K562 (cell line): ENCODE results near the gene MIDN. TPM values are rescaled to one million over a fixed set of nuclear protein-coding genes. Genes with fewer than 3 reads are reported as not detected.

Source experiments
- ATAC-seq: fragments of 200-7000 bp; cut with Tn5 transposase; 3 replicates; pipeline ENCODE4 v1.9.1; 2020; ENCODE audit warnings: moderate library complexity
- BruUV-seq: library from RNA; stranded (reverse); fragments of 400-500 nt; replicated peaks from 2 replicates; lab custom pipeline; 2021; lab: Mats Ljungman, UMichigan
- CTCF ChIA-PET: fragments of 300-600 bp; formaldehyde crosslinking; extraction: SDS; loops from one replicate; lab custom pipeline; 2021; ENCODE audit warnings: low intra/inter-chr PET ratio; lab: Yijun Ruan, JAX
- POLR2A ChIA-PET: fragments of 300-600, 350-650 bp; sonication (Branson Sonifier 250); formaldehyde crosslinking; extraction: SDS; loops from one replicate; lab custom pipeline; 2021; ENCODE audit warnings: antibody characterized with exemption, inconsistent platforms; lab: Yijun Ruan, JAX
- DNase-seq, 4 experiments: peaks; one replicate each; pipeline versions ENCODE4 v3.0.0 to v3.0.0-alpha.2; 2011 to 2018; ENCODE audit warnings: low spot score in 3 of 4, mixed read lengths in 3 of 4; ENCODE audit errors: extremely low read depth in 1 of 4
- FAIRE-seq: peaks from 2 replicates; lab custom pipeline; 2011; peaks lifted over from hg19 to GRCh38; lab: Jason Lieb, UNC
- H2AFZ ChIP-seq: 2 replicates; pipeline ENCODE4 v1.6.0; 2011; ENCODE audit warnings: low read depth, low read length, control low read depth, inconsistent platforms
- H3K27ac ChIP-seq: fragments of 200-600 bp; 3 replicates; pipeline ENCODE4 v1.8.0; 2011; ENCODE audit warnings: low read depth, mild to moderate bottlenecking, control low read depth, inconsistent platforms, low read length, moderate library complexity, mixed read lengths; ENCODE audit errors: extremely low read depth
- H3K27me3 ChIP-seq, 2 experiments: fragments of 300-600 bp in 1 of 2; 2 replicates in 1 of 2; 3 replicates in 1 of 2; pipeline versions ENCODE4 v1.6.0 to v1.8.0; 2011; ENCODE audit warnings: inconsistent platforms in 2 of 2, low read length in 2 of 2, mild to moderate bottlenecking in 1 of 2, mixed read lengths in 1 of 2, moderate library complexity in 1 of 2; ENCODE audit not compliant: control insufficient read depth in 2 of 2, insufficient read depth in 2 of 2
- H3K36me3 ChIP-seq: fragments of 300-600 bp; 3 replicates; pipeline ENCODE4 v1.8.0; 2011; ENCODE audit warnings: mild to moderate bottlenecking, low read length, inconsistent platforms; ENCODE audit not compliant: control insufficient read depth, insufficient read depth
- H3K4me1 ChIP-seq, 2 experiments: fragments of 200-600 bp in 1 of 2; replicated peaks in 1 of 2; 2 replicates in 1 of 2; 3 replicates in 1 of 2; pipeline versions ENCODE4 v1.5.1 to v1.8.0; 2011; ENCODE audit warnings: inconsistent platforms in 2 of 2, low read length in 2 of 2, mild to moderate bottlenecking in 1 of 2, mixed read lengths in 1 of 2, moderate library complexity in 1 of 2; ENCODE audit not compliant: control insufficient read depth in 2 of 2, insufficient read depth in 2 of 2
- H3K4me2 ChIP-seq: 2 replicates; pipeline ENCODE4 v1.6.1; 2011; ENCODE audit warnings: low read length, control low read depth, inconsistent platforms, mixed read lengths; ENCODE audit not compliant: insufficient read depth
- H3K4me3 ChIP-seq: fragments of 200-600 bp; sonication (generic), shearing (Covaris generic); 2 replicates; pipeline ENCODE4 v1.5.1; 2016; ENCODE audit warnings: control low read depth, inconsistent platforms
- H3K79me2 ChIP-seq: fragments of 200-600 bp; 3 replicates; pipeline ENCODE4 v1.8.0; 2011; ENCODE audit warnings: low read length, inconsistent platforms; ENCODE audit not compliant: control insufficient read depth, insufficient read depth
- H3K9ac ChIP-seq, 2 experiments: 2 replicates each; pipeline versions ENCODE4 v1.6.0 to v1.6.1; 2011; ENCODE audit warnings: low read depth in 2 of 2, low read length in 2 of 2, control low read depth in 1 of 2, inconsistent platforms in 1 of 2, mild to moderate bottlenecking in 1 of 2, mixed read lengths in 1 of 2; ENCODE audit not compliant: insufficient read depth in 1 of 2
- H3K9me1 ChIP-seq: one replicate; pipeline ENCODE4 v1.6.0; 2011; ENCODE audit warnings: inconsistent platforms, mild to moderate bottlenecking, low read length, moderate library complexity; ENCODE audit not compliant: control insufficient read depth, insufficient read depth
- H3K9me3 ChIP-seq: replicated peaks from 2 replicates; pipeline ENCODE4 v1.5.1; 2011; ENCODE audit warnings: low read depth, low read length, inconsistent platforms; ENCODE audit not compliant: control insufficient read depth, insufficient read depth
- H4K20me1 ChIP-seq: replicated peaks from 2 replicates; pipeline ENCODE4 v1.6.1; 2011; ENCODE audit warnings: low read length, inconsistent platforms, mixed read lengths; ENCODE audit not compliant: control insufficient read depth, insufficient read depth
- CREB3 ChIP-seq: fragments of 450-650 bp; conservative IDR thresholded peaks from 2 replicates; pipeline ENCODE4 v1.6.1; 2016; ENCODE audit warnings: missing genetic modification characterization, low read depth, mild to moderate bottlenecking, missing compliant biosample characterization, moderate library complexity
- HNRNPL ChIP-seq: fragments of 200-400 bp; formaldehyde crosslinking; IDR thresholded peaks from 2 replicates; pipeline ENCODE4 v1.6.1; 2017; ENCODE audit warnings: low read depth, mild to moderate bottlenecking, low read length
- PCBP1 ChIP-seq: fragments of 200-400 bp; formaldehyde crosslinking; IDR thresholded peaks from 2 replicates; pipeline ENCODE4 v1.6.1; 2018; ENCODE audit warnings: mild to moderate bottlenecking, low read depth, low read length; ENCODE audit not compliant: poor library complexity, severe bottlenecking
- RBM22 ChIP-seq: fragments of 200-400 bp; formaldehyde crosslinking; IDR thresholded peaks from 2 replicates; pipeline ENCODE4 v1.6.1; 2018; ENCODE audit warnings: low read length, low read depth; ENCODE audit not compliant: poor library complexity, severe bottlenecking
- SIX5 ChIP-seq, 2 experiments: IDR thresholded peaks; 2 replicates each; pipeline ENCODE4 v1.6.1; 2011; ENCODE audit warnings: low read length in 2 of 2, borderline replicate concordance in 1 of 2, low read depth in 1 of 2, mild to moderate bottlenecking in 1 of 2, moderate library complexity in 1 of 2; ENCODE audit not compliant: insufficient read depth in 1 of 2
- SREBF1 ChIP-seq: fragments of 150-350 bp; IDR thresholded peaks from 2 replicates; pipeline ENCODE4 v1.6.1; 2014; ENCODE audit warnings: antibody characterized with exemption, low read depth, low read length, borderline replicate concordance
- SUPT5H ChIP-seq: fragments of 450-650 bp; IDR thresholded peaks from 2 replicates; pipeline ENCODE4 v1.6.1; 2016
- ZBTB33 ChIP-seq: sonication (generic); formaldehyde crosslinking; IDR thresholded peaks from 2 replicates; pipeline ENCODE4 v1.8.1; 2023; ENCODE audit warnings: mild to moderate bottlenecking, missing genetic modification reagents
- ZNF263 ChIP-seq: sonication (generic); formaldehyde crosslinking; IDR thresholded peaks from 2 replicates; pipeline ENCODE4 v1.8.0; 2022; ENCODE audit warnings: mild to moderate bottlenecking, missing genetic modification reagents, borderline replicate concordance
- WGBS: fragments of 100-300 bp; shearing (Covaris generic); methylation state at CpG from one replicate; pipeline ENCODE4 v1.1.6; 2016; ENCODE audit warnings: low coverage, mixed read lengths; ENCODE audit not compliant: insufficient coverage; ENCODE audit errors: missing lambda C conversion rate; 5-methylcytosine and 5-hydroxymethylcytosine counted together
- in situ Hi-C: fragments of 300-500 bp; cut with MboI; formaldehyde crosslinking; loops from 4 replicates; pipeline ENCODE4 v1.15.0; 2018; ENCODE audit warnings: inconsistent platforms, mixed read lengths
- intact Hi-C: fragments of 100-400 bp; cut with micrococcal nuclease; formaldehyde crosslinking; loops from 2 replicates; pipeline ENCODE4 v1.14.2; 2022
- polyA plus RNA-seq, 8 experiments: library from polyadenylated mRNA; depleted of rRNA in 4 of 8; stranded (reverse) in 5 of 8; unstranded in 3 of 8; fragments of >200 nt; fragmentation: Nextera tagmentation in 2 of 8; fragmentation: Illumina TruSeq in 1 of 8; extraction: Ambion mirVana in 2 of 8; extraction: Trizol in 1 of 8; gene quantifications; 2 replicates each; pipeline versions ENCODE4 v1.2.1 to v1.2.3, GENCODE V29; 2011 to 2014; ENCODE audit warnings: inconsistent platforms in 1 of 8, missing spikeins in 1 of 8
- total RNA-seq, 7 experiments: library from RNA; depleted of rRNA in 6 of 7; stranded (reverse); fragments of >200 nt in 6 of 7; fragmentation: Illumina TruSeq in 2 of 7; extraction: Trizol in 2 of 7; gene quantifications; 2 replicates each; pipeline versions ENCODE4 v1.2.1 to v1.2.3, GENCODE V29; 2011 to 2021; ENCODE audit warnings: low replicate concordance in 1 of 7
- TF ChIP-seq, protein P1 (sequence below): conservative IDR thresholded peaks from 2 replicates; pipeline ENCODE4 v1.6.1; 2011; ENCODE audit warnings: low read depth, mild to moderate bottlenecking, low read length; ENCODE audit not compliant: control insufficient read depth

MIDN gene
- total and polyA plus RNA-seq, 9 of the 15 experiments (the other 6 are each of a cell fraction or from before 2014, with no cell fraction given) = 0.17 to 120 (median 10.1) TPM

GRCh38 chr19:1255186-1256161 is 7.1 kb downstream of the MIDN start (continued):
- TF ChIP-seq HNRNPL (peak; percentile 71; the same call in 1 of the 2 replicates), SIX5 (IDR thresholded peaks at IDR 0.05; ENCODE audit: borderline replicate concordance in 1 of 2, insufficient read depth in 1 of 2, low read depth in 1 of 2, low read length in 2 of 2) (no peak), PCBP1 (peak; percentile 10), CREB3 (tag) (no peak)
- TF ChIP-seq, all 486 proteins: peak for 9

DNA sequence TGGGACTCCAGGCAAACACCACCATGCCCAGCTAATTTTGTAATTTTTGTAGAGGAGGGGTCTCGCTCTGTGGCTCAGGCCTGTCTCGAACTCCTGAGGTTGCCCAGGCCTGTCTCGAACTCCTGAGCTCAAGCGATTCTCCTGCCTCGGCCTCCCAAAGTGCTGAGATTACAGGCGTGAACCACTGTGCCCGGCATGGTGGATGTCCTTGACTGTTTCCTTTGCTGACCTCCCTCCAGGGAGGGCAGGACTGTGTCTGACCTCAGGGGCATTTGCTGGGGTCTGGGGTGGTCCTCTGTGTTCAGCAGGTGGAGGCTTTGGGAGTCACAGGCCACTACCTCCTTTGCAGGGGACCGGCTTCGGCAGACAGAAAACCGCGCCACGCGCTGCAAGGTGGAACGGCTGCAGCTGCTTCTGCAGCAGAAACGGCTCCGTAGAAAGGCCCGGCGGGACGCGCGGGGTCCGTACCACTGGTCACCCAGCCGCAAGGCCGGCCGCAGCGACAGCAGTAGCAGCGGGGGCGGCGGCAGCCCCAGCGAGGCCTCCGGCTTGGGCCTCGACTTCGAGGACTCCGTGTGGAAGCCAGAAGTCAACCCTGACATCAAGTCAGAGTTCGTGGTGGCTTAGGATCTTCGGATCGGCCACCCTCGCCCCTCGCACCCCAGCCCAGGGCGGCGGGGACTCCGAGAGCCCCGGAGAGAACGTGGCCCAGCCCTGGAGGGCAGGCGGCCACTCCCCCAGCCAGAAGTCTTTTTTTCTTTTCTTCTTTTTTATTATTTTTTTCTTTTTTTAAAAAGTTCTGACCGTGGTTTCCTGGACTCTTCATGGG is 8.5 kb downstream of the MIDN start:
- intact Hi-C loops (no loop called here), in situ Hi-C loops (no loop called here)
- H3K4me3 ChIP-seq = no peak overlapping the region
- H4K20me1 ChIP-seq = 0 out of 2 replicates have a peak, but pooled peaks cover 7% of the 10 kb centered on the region
- peaks cover 59% of the 10 kb centered on the region; the same call in 2 of the 3 replicates for H3K36me3 ChIP-seq
- H3K27ac ChIP-seq = peak overlapping the region; percentile 43; the same call in 2 of the 3 replicates
- ATAC-seq (no peak), FAIRE-seq (no peak), DNase-seq (no peak)
- no peaks in the 10 kb centered on the region for H3K27me3 ChIP-seq
- no peaks in the 10 kb centered on the region for H3K9me1 ChIP-seq
- no peak overlapping the region for H3K4me2 ChIP-seq
- 92% methylated on average over 19 of the region's 46 CpGs for WGBS
- H3K9me3 ChIP-seq = no peaks in the 10 kb centered on the region
- H2AFZ ChIP-seq = no peak overlapping the region
- H3K4me1 ChIP-seq = peaks cover 55 to 100% of the 10 kb centered on the region in 2 experiments
- peaks cover 60% of the 10 kb centered on the region for H3K79me2 ChIP-seq
- H3K9ac ChIP-seq = peak overlapping the region in 1 of 2 experiments; percentile 67; a peak in 1 of 4 replicates
- ChIA-PET CTCF (no interaction called here), POLR2A (interaction anchor here (0.7 to 7.8 kb wide), 5 partner anchors 10 to 51 kb away, joined by 3 to 88 read pairs (median 4); partner anchors contain the start of gene CIRBP)
- no TSS peak for BruUV-seq
- TF ChIP-seq RBM22 (peak; percentile 78), SREBF1 (no peak), SUPT5H (peak; percentile 31; the same call in 1 of the 2 replicates), ZBTB33 (CRISPR knock-in tag) (peak; percentile 96), ZNF263 (CRISPR knock-in tag) (no peak)
- TF ChIP-seq, protein P1, sequence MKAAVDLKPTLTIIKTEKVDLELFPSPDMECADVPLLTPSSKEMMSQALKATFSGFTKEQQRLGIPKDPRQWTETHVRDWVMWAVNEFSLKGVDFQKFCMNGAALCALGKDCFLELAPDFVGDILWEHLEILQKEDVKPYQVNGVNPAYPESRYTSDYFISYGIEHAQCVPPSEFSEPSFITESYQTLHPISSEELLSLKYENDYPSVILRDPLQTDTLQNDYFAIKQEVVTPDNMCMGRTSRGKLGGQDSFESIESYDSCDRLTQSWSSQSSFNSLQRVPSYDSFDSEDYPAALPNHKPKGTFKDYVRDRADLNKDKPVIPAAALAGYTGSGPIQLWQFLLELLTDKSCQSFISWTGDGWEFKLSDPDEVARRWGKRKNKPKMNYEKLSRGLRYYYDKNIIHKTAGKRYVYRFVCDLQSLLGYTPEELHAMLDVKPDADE = 0 out of 2 replicates have a peak, but pooled peaks have one; percentile 22
